ENCODE measurements around the gene KRT25. TPM values are rescaled to one million over a fixed set of nuclear protein-coding genes. Genes with fewer than 3 reads are reported as not detected.

KRT25 gene, protein sequence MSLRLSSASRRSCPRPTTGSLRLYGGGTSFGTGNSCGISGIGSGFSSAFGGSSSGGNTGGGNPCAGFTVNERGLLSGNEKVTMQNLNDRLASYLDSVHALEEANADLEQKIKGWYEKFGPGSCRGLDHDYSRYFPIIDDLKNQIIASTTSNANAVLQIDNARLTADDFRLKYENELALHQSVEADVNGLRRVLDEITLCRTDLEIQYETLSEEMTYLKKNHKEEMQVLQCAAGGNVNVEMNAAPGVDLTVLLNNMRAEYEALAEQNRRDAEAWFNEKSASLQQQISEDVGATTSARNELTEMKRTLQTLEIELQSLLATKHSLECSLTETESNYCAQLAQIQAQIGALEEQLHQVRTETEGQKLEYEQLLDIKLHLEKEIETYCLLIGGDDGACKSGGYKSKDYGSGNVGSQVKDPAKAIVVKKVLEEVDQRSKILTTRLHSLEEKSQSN
- total RNA-seq, result not detected in 2 replicates

DNA sequence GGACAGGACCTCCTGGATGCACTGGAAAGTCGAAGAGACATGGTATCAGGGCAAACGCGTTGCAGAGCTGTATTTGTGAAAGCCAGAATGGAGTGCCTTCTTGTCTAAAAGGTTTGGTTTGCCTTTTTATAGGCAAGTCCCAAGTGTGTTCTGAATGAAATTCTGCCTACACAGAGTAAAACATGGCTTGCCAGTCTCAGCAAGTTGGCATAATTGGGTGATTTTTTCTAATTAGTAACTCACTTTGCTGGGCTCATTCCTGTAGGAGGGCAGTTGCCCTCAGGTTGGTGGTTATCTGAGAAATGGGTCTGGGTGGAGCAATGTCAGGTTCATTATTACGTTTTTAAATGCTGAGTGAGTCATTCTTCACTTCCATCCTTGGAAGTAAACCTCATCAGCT, at the start of gene KRT25:
Gene KRT25, minus strand, starts transcription at position 101 of the 400 bp plus-strand sequence. Its CDS starts 60 bp downstream, at position 41.
- Histone ChIP-seq H3K79me2 (ENCODE audit: insufficient read depth, low read length) (no peaks in the 10 kb centered on the region), H3K27me3 (ENCODE audit: insufficient read depth, low read length) (peaks cover 23% of the 10 kb centered on the region), H3K9me3 (ENCODE audit: low read depth, low read length) (peaks cover 3% of the 10 kb centered on the region), H3K4me3 (ENCODE audit: insufficient read depth, low read length) (no peak within 1 kb of the TSS), H3K4me1 (ENCODE audit: insufficient read depth, low read length) (no peaks in the 10 kb centered on the region), H3K36me3 (ENCODE audit: insufficient read depth, low read length) (no peaks in the 10 kb centered on the region), H2AFZ (ENCODE audit: low read length) (no peak within 1 kb of the TSS), H4K20me1 (ENCODE audit: insufficient read depth, low read length) (no peaks in the 10 kb centered on the region), H3K27ac (ENCODE audit: low read depth, low read length) (no peak within 1 kb of the TSS), H3K4me2 (ENCODE audit: insufficient read depth, low read length) (no peak within 1 kb of the TSS)
- no peak for DNase-seq (ENCODE audit: insufficient read length, low spot score, missing footprints)
- TF ChIP-seq, protein P1, sequence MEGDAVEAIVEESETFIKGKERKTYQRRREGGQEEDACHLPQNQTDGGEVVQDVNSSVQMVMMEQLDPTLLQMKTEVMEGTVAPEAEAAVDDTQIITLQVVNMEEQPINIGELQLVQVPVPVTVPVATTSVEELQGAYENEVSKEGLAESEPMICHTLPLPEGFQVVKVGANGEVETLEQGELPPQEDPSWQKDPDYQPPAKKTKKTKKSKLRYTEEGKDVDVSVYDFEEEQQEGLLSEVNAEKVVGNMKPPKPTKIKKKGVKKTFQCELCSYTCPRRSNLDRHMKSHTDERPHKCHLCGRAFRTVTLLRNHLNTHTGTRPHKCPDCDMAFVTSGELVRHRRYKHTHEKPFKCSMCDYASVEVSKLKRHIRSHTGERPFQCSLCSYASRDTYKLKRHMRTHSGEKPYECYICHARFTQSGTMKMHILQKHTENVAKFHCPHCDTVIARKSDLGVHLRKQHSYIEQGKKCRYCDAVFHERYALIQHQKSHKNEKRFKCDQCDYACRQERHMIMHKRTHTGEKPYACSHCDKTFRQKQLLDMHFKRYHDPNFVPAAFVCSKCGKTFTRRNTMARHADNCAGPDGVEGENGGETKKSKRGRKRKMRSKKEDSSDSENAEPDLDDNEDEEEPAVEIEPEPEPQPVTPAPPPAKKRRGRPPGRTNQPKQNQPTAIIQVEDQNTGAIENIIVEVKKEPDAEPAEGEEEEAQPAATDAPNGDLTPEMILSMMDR (IDR thresholded peaks at IDR 0.05; ENCODE audit: extremely low read depth, low read depth, low read length), result no peak

DNA sequence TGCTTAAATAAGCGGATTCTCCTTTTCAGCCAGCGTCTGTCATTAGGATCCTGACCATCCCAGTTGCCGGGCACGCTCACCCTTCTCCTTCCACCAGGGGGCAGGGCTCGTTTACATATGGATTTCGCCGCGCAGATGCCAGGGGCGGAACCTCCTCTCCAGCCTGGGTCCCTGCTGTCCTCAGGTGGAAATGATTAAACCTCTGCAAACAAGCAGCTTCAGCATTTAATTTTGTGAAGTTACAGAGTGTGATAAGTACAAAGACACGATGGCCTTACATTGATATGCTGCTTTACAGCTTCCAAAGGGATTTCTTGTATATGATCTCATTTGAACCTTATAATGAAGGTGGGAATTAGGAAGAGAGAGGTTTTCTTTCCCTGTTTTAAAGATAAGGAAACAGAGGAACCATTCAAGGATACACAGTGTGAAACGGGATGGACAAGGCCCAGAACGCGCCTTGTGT, 48.5 kb upstream of the KRT25 start:
- no peaks in the 10 kb centered on the region for H3K4me1 ChIP-seq (ENCODE audit: insufficient read depth, low read length)
- TF ChIP-seq, protein P1 (IDR thresholded peaks at IDR 0.05; ENCODE audit: extremely low read depth, low read depth, low read length), result peak; percentile 96
- DNase-seq (ENCODE audit: insufficient read length, low spot score, missing footprints), result peak; percentile 87
- H3K4me2 ChIP-seq (ENCODE audit: insufficient read depth, low read length), result no peak overlapping the region
- H3K9me3 ChIP-seq (ENCODE audit: low read depth, low read length), result no peaks in the 10 kb centered on the region
- no peak overlapping the region for H2AFZ ChIP-seq (ENCODE audit: low read length)
- H3K79me2 ChIP-seq (ENCODE audit: insufficient read depth, low read length), result no peaks in the 10 kb centered on the region
- no peaks in the 10 kb centered on the region for H3K36me3 ChIP-seq (ENCODE audit: insufficient read depth, low read length)
- H3K4me3 ChIP-seq (ENCODE audit: insufficient read depth, low read length), result no peak overlapping the region
- H3K27ac ChIP-seq (ENCODE audit: low read depth, low read length), result no peak overlapping the region
- H3K27me3 ChIP-seq (ENCODE audit: insufficient read depth, low read length), result peaks cover 16% of the 10 kb centered on the region
- H4K20me1 ChIP-seq (ENCODE audit: insufficient read depth, low read length), result no peaks in the 10 kb centered on the region

DNA sequence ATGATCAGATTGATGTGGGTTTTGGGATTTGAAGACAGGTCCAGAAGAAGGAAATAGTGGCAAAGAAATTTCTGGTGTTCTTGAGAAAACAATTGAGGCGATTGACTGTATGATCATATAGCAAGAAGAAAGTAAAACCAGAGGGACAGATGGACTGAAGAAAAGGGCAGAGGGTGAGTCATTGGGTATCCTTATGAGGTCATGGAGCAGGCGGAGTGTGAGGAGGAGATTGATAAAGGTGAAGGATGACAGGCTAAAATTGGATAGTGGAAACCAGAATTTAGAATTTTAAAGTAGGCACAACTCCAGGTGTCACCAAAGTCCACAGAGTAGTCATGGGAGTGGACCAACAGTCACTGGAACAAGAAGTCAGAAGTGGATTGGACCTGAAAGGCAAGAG, 46.0 kb upstream of the KRT25 start:
- Histone ChIP-seq H3K9me3 (ENCODE audit: low read depth, low read length) (no peaks in the 10 kb centered on the region), H3K27ac (ENCODE audit: low read depth, low read length) (no peak overlapping the region), H3K36me3 (ENCODE audit: insufficient read depth, low read length) (no peaks in the 10 kb centered on the region), H2AFZ (ENCODE audit: low read length) (no peak overlapping the region), H3K79me2 (ENCODE audit: insufficient read depth, low read length) (no peaks in the 10 kb centered on the region), H3K4me3 (ENCODE audit: insufficient read depth, low read length) (no peak overlapping the region), H3K27me3 (ENCODE audit: insufficient read depth, low read length) (peaks cover 34% of the 10 kb centered on the region), H4K20me1 (ENCODE audit: insufficient read depth, low read length) (no peaks in the 10 kb centered on the region), H3K4me1 (ENCODE audit: insufficient read depth, low read length) (no peaks in the 10 kb centered on the region), H3K4me2 (ENCODE audit: insufficient read depth, low read length) (no peak overlapping the region)
- TF ChIP-seq, protein P1 (IDR thresholded peaks at IDR 0.05; ENCODE audit: extremely low read depth, low read depth, low read length), result no peak
- no peak for DNase-seq (ENCODE audit: insufficient read length, low spot score, missing footprints)

DNA sequence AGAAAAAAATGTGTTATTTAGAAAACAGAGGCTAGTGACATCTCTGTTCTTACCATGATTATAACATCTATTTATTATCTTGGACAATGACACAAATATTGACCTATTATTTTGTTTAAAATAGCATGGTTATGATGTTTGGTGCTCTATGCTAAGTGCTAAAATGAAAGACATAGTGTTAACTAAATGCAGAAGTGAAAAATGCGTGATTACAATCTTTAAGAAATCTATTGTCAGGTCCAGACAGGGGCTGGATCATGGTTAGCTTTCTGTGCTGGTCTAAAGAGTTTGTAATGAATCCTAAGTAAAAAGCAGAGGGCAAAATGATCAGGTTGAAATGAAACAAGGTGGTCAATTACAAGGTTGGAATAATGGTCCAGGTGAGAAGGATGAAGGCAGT, 45.2 kb upstream of the KRT25 start:
- no peak for DNase-seq (ENCODE audit: insufficient read length, low spot score, missing footprints)
- no peaks in the 10 kb centered on the region for H3K4me1 ChIP-seq (ENCODE audit: insufficient read depth, low read length)
- TF ChIP-seq, protein P1 (IDR thresholded peaks at IDR 0.05; ENCODE audit: extremely low read depth, low read depth, low read length), result no peak
- H3K9me3 ChIP-seq (ENCODE audit: low read depth, low read length), result no peaks in the 10 kb centered on the region
- no peak overlapping the region for H3K4me2 ChIP-seq (ENCODE audit: insufficient read depth, low read length)
- H3K36me3 ChIP-seq (ENCODE audit: insufficient read depth, low read length), result no peaks in the 10 kb centered on the region
- no peak overlapping the region for H3K4me3 ChIP-seq (ENCODE audit: insufficient read depth, low read length)
- no peaks in the 10 kb centered on the region for H3K79me2 ChIP-seq (ENCODE audit: insufficient read depth, low read length)
- H3K27me3 ChIP-seq (ENCODE audit: insufficient read depth, low read length), result peaks cover 41% of the 10 kb centered on the region
- H4K20me1 ChIP-seq (ENCODE audit: insufficient read depth, low read length), result no peaks in the 10 kb centered on the region
- no peak overlapping the region for H2AFZ ChIP-seq (ENCODE audit: low read length)
- H3K27ac ChIP-seq (ENCODE audit: low read depth, low read length), result no peak overlapping the region

All from osteoblast (primary cell).